HG03571 (cell line): ENCODE data around the gene TMEM185A.
"Not testable (repeated sequence)": the region's sequence is repeated elsewhere in the genome, so short reads cannot be mapped to it uniquely, and the experiment has no call there.

Experiments
- ATAC-seq: cut with Tn5 transposase; IDR thresholded peaks from one replicate; pipeline ENCODE4 v1.9.1; 2021; ENCODE audit not compliant: unreplicated experiment

The TMEM185A gene

GRCh38 chrX:149631234-149632165 lies at the start of gene TMEM185A:
Gene TMEM185A, minus strand, starts transcription at chrX:149631792. Its CDS starts 212 bp downstream, at chrX:149631580.
- peak; percentile 89 for ATAC-seq

GRCh38 chrX:149681182-149681581 lies 49.6 kb upstream of the TMEM185A start:
- ATAC-seq, result no peak

GRCh38 chrX:149679164-149679678 lies 47.6 kb upstream of the TMEM185A start:
- ATAC-seq, result not testable (repeated sequence)

- ATAC-seq, result not testable (repeated sequence)
Observed at GRCh38 chrX:149675554-149675953, 44.0 kb upstream of the TMEM185A start.

- ATAC-seq, result not testable (repeated sequence)
Observed at GRCh38 chrX:149675088-149675487, 43.5 kb upstream of the TMEM185A start.

- ATAC-seq, result not testable (repeated sequence)
Observed at GRCh38 chrX:149660613-149661012, 29.0 kb upstream of the TMEM185A start.

- ATAC-seq, result not testable (repeated sequence)
Observed at GRCh38 chrX:149656260-149656884, 24.8 kb upstream of the TMEM185A start.

- no peak for ATAC-seq
Observed at GRCh38 chrX:149652232-149652981, 20.8 kb upstream of the TMEM185A start.

- ATAC-seq, result no peak
Observed at GRCh38 chrX:149650162-149650561, 18.6 kb upstream of the TMEM185A start.

- no peak for ATAC-seq
Observed at GRCh38 chrX:149648932-149649331, 17.3 kb upstream of the TMEM185A start.

- no peak for ATAC-seq
Observed at GRCh38 chrX:149647505-149647904, 15.9 kb upstream of the TMEM185A start.

- no peak for ATAC-seq
Observed at GRCh38 chrX:149643496-149643895, 11.9 kb upstream of the TMEM185A start.

GRCh38 chrX:149641835-149642234 lies 10.2 kb upstream of the TMEM185A start:
- no peak for ATAC-seq

GRCh38 chrX:149641432-149641831 lies 9.8 kb upstream of the TMEM185A start:
- ATAC-seq, result no peak

GRCh38 chrX:149639568-149639967 lies 8.0 kb upstream of the TMEM185A start:
- ATAC-seq, result no peak

GRCh38 chrX:149638860-149639259 lies 7.3 kb upstream of the TMEM185A start:
- ATAC-seq, result no peak

GRCh38 chrX:149633511-149633910 lies 1.9 kb upstream of the TMEM185A start:
- no peak for ATAC-seq

GRCh38 chrX:149630681-149631233 lies 835 bp downstream of the TMEM185A start:
- ATAC-seq, result no peak

GRCh38 chrX:149629730-149630387 lies 1.7 kb downstream of the TMEM185A start:
- no peak for ATAC-seq

- ATAC-seq, result no peak
Observed at GRCh38 chrX:149628768-149629167, 2.8 kb downstream of the TMEM185A start.
